ENCODE measurements around the gene VWA3B. TPM values are rescaled to one million over a fixed set of nuclear protein-coding genes. Genes with fewer than 3 reads are reported as not detected.
A peak's percentile ranks its signal among the peaks of the same experiment; 100 is the strongest.

The VWA3B gene
- total RNA-seq, 8 experiments from 2014 or later: 0.17 to 2.1 (median 0.44) TPM

GRCh38 chr2:98293030-98293429 is 206.1 kb downstream of the VWA3B start:
- 33 to 100% (median 97%) methylated on average over 1 to 5 of the region's 5 CpGs for WGBS, 10 experiments
- Histone ChIP-seq H3K27ac (no peak overlapping the region), H3K4me1 (replicated peaks in 1 of 2) (no peaks in the 10 kb centered on the region), H3K4me3 (no peak overlapping the region)
- in situ Hi-C loops (cut with MboI; ENCODE audit: low pct_unique_long_range_greater_than_20kb in 2 of 9, low sequenced_read_pairs in 9 of 9, unreplicated experiment in 9 of 9): no loop called here
- peak in 2 of 8 experiments; percentile 36 to 53 for ATAC-seq (replicated peaks in 6 of 8)

GRCh38 chr2:98293931-98294687 is 207.1 kb downstream of the VWA3B start:
- in situ Hi-C loops (cut with MboI; ENCODE audit: low pct_unique_long_range_greater_than_20kb in 2 of 9, low sequenced_read_pairs in 9 of 9, unreplicated experiment in 9 of 9): no loop called here
- WGBS, 10 experiments: 55 to 97% (median 82%) methylated on average over 2 to 11 of the region's 12 CpGs
- no peak for ATAC-seq (replicated peaks in 6 of 8)
- Histone ChIP-seq H3K4me1 (replicated peaks in 1 of 2) (no peaks in the 10 kb centered on the region), H3K27ac (no peak overlapping the region), H3K4me3 (no peak overlapping the region)

GRCh38 chr2:98294711-98295110 is 207.7 kb downstream of the VWA3B start:
- no peak for ATAC-seq (replicated peaks in 6 of 8)
- Histone ChIP-seq H3K4me3 (no peak overlapping the region), H3K27ac (no peak overlapping the region), H3K4me1 (replicated peaks in 1 of 2) (no peaks in the 10 kb centered on the region)
- in situ Hi-C loops (cut with MboI; ENCODE audit: low pct_unique_long_range_greater_than_20kb in 2 of 9, low sequenced_read_pairs in 9 of 9, unreplicated experiment in 9 of 9): no loop called here
- WGBS, 10 experiments: 36 to 94% (median 80%) methylated on average over 1 to 6 of the region's 6 CpGs; no CpG with 5 or more reads in 4 of the 10 experiments

DNA sequence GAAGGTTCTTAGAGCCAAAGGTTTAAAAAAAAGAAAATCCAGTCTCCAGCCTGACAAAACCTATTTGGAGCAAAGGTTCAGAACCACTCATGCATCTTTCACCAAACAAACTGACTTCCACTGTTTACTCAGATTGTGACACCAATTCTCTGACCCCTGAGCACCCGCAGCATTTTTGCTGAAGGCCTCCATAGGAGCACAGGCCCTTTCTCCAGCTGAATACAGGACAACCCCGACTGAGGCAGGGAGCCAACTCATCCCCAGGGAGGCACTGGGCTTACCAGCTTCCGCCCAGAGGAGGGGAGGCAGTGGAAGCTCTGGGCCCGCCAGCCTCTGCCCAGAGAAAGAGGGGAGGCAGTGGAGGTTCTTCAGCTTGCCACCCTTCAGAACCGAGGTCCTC is 208.3 kb downstream of the VWA3B start:
- WGBS, 10 experiments: 80 to 100% (median 85%) methylated on average over 1 to 4 of the region's 5 CpGs; no CpG with 5 or more reads in 5 of the 10 experiments
- Histone ChIP-seq H3K4me3 (no peak overlapping the region), H3K4me1 (replicated peaks in 1 of 2) (no peaks in the 10 kb centered on the region), H3K27ac (no peak overlapping the region)
- in situ Hi-C loops (cut with MboI; ENCODE audit: low pct_unique_long_range_greater_than_20kb in 2 of 9, low sequenced_read_pairs in 9 of 9, unreplicated experiment in 9 of 9): no loop called here
- ATAC-seq (replicated peaks in 6 of 8): no peak

GRCh38 chr2:98295721-98296414 is 208.9 kb downstream of the VWA3B start:
- in situ Hi-C loops (cut with MboI; ENCODE audit: low pct_unique_long_range_greater_than_20kb in 2 of 9, low sequenced_read_pairs in 9 of 9, unreplicated experiment in 9 of 9): no loop called here
- WGBS, 10 experiments: 80 to 96% (median 90%) methylated on average over 1 to 8 of the region's 9 CpGs; no CpG with 5 or more reads in 3 of the 10 experiments
- peak in 1 of 8 experiments; percentile 27 for ATAC-seq (replicated peaks in 6 of 8)
- Histone ChIP-seq H3K27ac (no peak overlapping the region), H3K4me3 (no peak overlapping the region), H3K4me1 (replicated peaks in 1 of 2) (no peaks in the 10 kb centered on the region)

DNA sequence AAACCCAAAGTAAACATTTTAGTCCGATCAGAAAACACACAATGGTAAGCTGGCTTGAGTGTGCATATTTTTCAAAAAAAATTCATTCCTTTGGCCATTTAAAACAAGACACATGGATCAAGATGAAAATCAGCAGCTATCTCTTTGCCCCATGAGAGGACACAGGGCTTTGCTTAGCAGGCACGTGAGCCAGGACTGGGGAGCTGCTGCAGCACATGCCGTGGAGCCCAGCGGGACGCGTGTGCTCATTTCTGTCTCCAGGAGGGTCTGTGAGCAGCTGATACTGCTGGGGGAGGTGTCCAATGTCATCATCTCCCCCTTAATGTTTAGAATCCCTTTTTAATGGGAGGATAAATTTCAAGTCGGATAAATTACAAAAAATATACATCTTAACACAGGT is 209.5 kb downstream of the VWA3B start:
- peaks cover 3 to 4% of the 10 kb centered on the region in 2 donors for H3K4me1 ChIP-seq (replicated peaks in 1 of 2)
- no peak overlapping the region for H3K27ac ChIP-seq
- WGBS, 10 experiments: 57 to 92% (median 75%) methylated on average over 1 to 7 of the region's 7 CpGs; no CpG with 5 or more reads in 1 of the 10 experiments
- H3K4me3 ChIP-seq: no peak overlapping the region
- ATAC-seq (replicated peaks in 6 of 8): no peak
- in situ Hi-C loops (cut with MboI; ENCODE audit: low pct_unique_long_range_greater_than_20kb in 2 of 9, low sequenced_read_pairs in 9 of 9, unreplicated experiment in 9 of 9): no loop called here

DNA sequence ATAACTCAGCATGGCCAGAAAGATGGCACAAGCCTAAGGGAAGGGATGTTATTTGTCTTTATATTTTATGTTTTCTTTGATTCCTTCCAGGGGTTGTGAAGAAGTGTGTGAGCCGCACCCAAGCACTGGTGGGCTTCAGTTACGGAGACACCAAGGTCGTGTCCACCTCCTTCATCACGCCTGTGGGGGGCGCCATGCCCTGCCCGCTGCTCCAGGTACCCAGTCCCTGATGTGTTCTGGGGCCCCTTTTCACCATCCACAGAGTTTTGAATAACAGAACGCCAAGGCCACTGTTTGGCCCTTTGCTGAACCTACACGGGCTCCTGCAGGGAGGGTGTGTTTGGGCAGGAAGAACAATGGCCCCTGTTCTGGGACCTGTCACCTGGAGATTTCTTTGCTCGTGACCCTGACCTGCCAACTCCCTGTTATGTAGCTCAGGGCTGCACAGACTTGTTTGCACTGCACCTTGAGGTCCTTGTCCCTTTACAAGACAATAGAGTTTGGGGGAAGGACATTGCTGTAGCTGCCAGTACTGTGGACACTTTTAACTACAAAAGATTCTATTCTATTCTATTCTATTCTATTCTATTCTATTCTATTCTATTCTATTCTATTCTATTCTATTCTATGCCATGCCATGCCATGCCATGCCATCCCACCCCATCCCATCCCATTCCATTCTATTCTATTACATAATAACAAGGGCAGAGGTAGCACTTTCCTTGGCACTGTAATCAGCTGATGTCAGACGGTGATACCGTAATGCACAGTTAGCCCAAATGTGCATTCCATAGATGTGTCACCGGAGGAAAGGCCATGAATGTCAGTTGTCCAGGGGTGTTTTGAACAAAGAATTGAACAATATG is 211.1 kb downstream of the VWA3B start:
- Histone ChIP-seq H3K27ac (no peak overlapping the region), H3K4me1 (replicated peaks in 1 of 2) (peaks cover 6 to 9% of the 10 kb centered on the region in 2 donors), H3K4me3 (no peak overlapping the region)
- peak in 2 of 8 experiments; percentile 66 to 72 for ATAC-seq (replicated peaks in 6 of 8)
- 0 to 95% (median 60%) methylated on average over 1 to 8 of the region's 12 CpGs; no CpG with 5 or more reads in 3 of the 10 experiments for WGBS, 10 experiments
- in situ Hi-C loops (cut with MboI; ENCODE audit: low pct_unique_long_range_greater_than_20kb in 2 of 9, low sequenced_read_pairs in 9 of 9, unreplicated experiment in 9 of 9): no loop called here

DNA sequence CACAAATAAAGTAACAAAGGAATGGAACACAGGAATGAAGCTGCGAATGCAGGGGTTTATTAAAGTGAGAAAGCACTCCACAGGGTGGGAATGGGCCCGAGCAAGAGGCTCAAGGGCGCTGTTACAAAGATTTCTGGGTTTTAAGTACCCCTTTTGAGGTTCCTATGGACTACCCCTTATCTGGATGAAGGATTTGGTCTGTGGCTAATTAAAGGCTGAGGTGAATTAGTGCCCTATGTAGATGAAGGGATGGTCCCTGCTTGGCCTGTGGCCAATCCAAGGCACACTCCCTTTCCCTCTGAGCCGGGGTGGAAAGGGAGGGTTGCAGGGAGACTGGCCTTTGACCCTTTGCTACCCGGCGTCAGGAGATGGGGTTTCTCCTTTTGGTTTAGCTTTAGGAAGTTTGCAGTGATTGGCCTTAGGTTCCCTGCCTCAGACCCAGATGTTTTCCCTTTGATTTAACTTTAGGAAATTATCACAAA is 211.8 kb downstream of the VWA3B start:
- H3K4me1 ChIP-seq (replicated peaks in 1 of 2): peaks cover 6 to 9% of the 10 kb centered on the region in 2 donors
- no peak overlapping the region for H3K4me3 ChIP-seq
- in situ Hi-C loops (cut with MboI; ENCODE audit: low pct_unique_long_range_greater_than_20kb in 2 of 9, low sequenced_read_pairs in 9 of 9, unreplicated experiment in 9 of 9): no loop called here
- no peak overlapping the region for H3K27ac ChIP-seq
- 28 to 100% (median 67%) methylated on average over 1 to 5 of the region's 6 CpGs; no CpG with 5 or more reads in 5 of the 10 experiments for WGBS, 10 experiments
- ATAC-seq (replicated peaks in 6 of 8): peak in 2 of 8 experiments; percentile 64 to 65

GRCh38 chr2:98299211-98299905 is 212.4 kb downstream of the VWA3B start:
- H3K27ac ChIP-seq: no peak overlapping the region
- ATAC-seq (replicated peaks in 6 of 8): peak in 1 of 8 experiments; percentile 61
- H3K4me3 ChIP-seq: no peak overlapping the region
- peaks cover 6 to 9% of the 10 kb centered on the region in 2 donors for H3K4me1 ChIP-seq (replicated peaks in 1 of 2)
- in situ Hi-C loops (cut with MboI; ENCODE audit: low pct_unique_long_range_greater_than_20kb in 2 of 9, low sequenced_read_pairs in 9 of 9, unreplicated experiment in 9 of 9): no loop called here
- WGBS, 10 experiments: 20 to 92% (median 71%) methylated on average over 1 to 6 of the region's 8 CpGs; no CpG with 5 or more reads in 2 of the 10 experiments

GRCh38 chr2:98300141-98300874 is 213.3 kb downstream of the VWA3B start:
- Histone ChIP-seq H3K4me1 (replicated peaks in 1 of 2) (peaks cover 6 to 9% of the 10 kb centered on the region in 2 donors), H3K4me3 (no peak overlapping the region), H3K27ac (no peak overlapping the region)
- no peak for ATAC-seq (replicated peaks in 6 of 8)
- in situ Hi-C loops (cut with MboI; ENCODE audit: low pct_unique_long_range_greater_than_20kb in 2 of 9, low sequenced_read_pairs in 9 of 9, unreplicated experiment in 9 of 9): no loop called here
- WGBS, 10 experiments: 35 to 100% (median 83%) methylated on average over 1 to 7 of the region's 12 CpGs

DNA sequence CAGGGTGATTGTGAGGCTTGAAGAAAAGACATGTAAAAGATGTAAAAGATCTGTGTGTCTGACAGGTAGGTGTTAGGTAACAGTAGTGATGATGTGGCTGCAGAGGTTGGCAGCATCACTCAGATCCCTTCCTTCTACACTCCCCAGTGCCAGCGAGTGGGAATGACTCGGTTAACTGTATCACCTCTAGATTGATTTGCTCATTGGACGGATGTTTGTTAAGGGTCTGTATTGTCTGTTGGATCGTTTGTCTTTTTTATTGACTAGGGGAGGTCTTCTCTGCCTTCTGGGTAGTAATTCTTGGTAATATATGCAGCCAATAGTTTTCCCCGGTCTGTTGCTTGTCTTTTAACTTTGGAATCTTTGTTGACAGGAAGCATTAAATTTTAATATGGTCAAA is 214.5 kb downstream of the VWA3B start:
- no peak overlapping the region for H3K4me3 ChIP-seq
- peaks cover 6 to 9% of the 10 kb centered on the region in 2 donors for H3K4me1 ChIP-seq (replicated peaks in 1 of 2)
- no peak overlapping the region for H3K27ac ChIP-seq
- 10 to 53% (median 28%) methylated on average over 1 to 5 of the region's 5 CpGs for WGBS, 10 experiments
- in situ Hi-C loops (cut with MboI; ENCODE audit: low pct_unique_long_range_greater_than_20kb in 2 of 9, low sequenced_read_pairs in 9 of 9, unreplicated experiment in 9 of 9): no loop called here
- peak in 3 of 8 experiments; percentile 31 to 69 (median 67) for ATAC-seq (replicated peaks in 6 of 8)
